Naive thymus-derived CD8-positive, alpha-beta T cell (primary cell): ENCODE measurements around the gene RTKN2. TPM values are rescaled to one million over a fixed set of nuclear protein-coding genes. Genes with fewer than 3 reads are reported as not detected.

Experiments
- polyA plus RNA-seq, 3 donors: library from polyadenylated mRNA; unstranded; fragments of 300-500 nt; fragmentation: Illumina TruSeq; gene quantifications; one replicate each; pipeline ENCODE4 v1.2.3, GENCODE V29; 2021
- total RNA-seq, 8 experiments: library from RNA in 2 of 8; stranded (reverse) in 2 of 8; gene quantifications; one replicate each; pipeline ENCODE4 v1.2.3 and lab custom pipeline; 2021 to 2026

Gene RTKN2
- total and polyA plus RNA-seq, 5 experiments from 2014 or later, result 0.08 to 0.44 (median 0.28) TPM

Other genes with a start within 250 kb of the RTKN2 start
- not detected for gene ZNF365, start 105.5 kb upstream of the RTKN2 start, total RNA-seq
- 1 to 10 TPM in 1 of 3 donors, under 1 TPM in 1, not detected in 1; 0.07 to 2.9 TPM for gene ZNF365, start 105.5 kb upstream of the RTKN2 start, polyA plus RNA-seq